Measurements from ENCODE around the gene ASPSCR1.

DNA sequence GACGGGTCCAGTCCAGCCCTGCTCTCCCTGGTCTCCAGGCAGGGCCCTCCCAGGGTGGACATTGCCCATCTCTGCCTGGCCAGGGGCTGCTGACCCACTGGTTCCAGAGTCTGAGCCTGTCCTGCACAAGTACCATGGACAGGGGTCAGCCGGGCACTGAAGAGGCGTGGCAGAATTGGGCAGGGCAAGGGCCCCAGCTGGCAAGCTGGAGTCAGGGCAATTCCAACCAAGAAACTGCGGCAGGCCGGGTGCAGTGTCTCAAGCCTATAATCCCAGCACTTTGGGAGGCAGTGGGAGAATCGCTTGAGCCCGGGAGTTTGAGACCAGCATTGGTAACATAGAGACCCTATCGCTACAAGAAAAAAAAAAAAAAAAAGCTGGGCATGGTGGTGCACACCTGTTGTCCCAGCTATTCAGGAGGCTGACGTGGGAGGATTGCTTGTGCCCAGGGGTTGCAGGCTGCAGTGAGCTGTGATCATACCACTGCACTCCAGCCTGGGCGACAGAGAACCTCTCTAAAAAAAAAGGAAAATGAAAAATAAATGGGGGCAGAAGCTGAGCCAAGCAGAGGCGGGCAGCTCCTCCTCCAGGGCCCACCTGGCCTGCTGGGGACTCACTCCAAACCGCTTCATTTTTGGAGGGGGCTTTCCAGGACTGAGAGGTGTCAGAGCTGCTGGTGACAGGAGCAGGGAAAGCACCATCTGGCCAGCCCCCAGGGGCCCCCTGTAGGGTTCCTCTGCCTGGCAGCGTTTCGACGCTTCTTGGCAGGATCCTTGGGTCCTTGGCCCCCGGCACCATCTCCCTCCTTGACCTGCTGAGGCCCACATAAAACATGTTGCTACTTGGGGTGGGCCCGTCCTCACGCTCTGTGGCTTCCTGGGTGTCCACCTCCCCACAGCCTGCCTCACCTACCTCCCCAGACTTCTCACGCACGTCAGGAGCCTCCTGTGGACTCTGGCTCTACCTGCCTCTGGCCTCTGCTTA lies 47.0 kb upstream of the ASPSCR1 start:
- TF ChIP-seq, protein P1, sequence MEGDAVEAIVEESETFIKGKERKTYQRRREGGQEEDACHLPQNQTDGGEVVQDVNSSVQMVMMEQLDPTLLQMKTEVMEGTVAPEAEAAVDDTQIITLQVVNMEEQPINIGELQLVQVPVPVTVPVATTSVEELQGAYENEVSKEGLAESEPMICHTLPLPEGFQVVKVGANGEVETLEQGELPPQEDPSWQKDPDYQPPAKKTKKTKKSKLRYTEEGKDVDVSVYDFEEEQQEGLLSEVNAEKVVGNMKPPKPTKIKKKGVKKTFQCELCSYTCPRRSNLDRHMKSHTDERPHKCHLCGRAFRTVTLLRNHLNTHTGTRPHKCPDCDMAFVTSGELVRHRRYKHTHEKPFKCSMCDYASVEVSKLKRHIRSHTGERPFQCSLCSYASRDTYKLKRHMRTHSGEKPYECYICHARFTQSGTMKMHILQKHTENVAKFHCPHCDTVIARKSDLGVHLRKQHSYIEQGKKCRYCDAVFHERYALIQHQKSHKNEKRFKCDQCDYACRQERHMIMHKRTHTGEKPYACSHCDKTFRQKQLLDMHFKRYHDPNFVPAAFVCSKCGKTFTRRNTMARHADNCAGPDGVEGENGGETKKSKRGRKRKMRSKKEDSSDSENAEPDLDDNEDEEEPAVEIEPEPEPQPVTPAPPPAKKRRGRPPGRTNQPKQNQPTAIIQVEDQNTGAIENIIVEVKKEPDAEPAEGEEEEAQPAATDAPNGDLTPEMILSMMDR (IDR thresholded peaks at IDR 0.05), result no peak
- TF ChIP-seq POLR2A (IDR thresholded peaks at IDR 0.05) (no peak), POLR2AphosphoS5 (IDR thresholded peaks at IDR 0.05) (no peak)
